HG03558 (cell line): ENCODE data around the gene RTEL1.

Experiments
- ATAC-seq: cut with Tn5 transposase; IDR thresholded peaks from one replicate; pipeline ENCODE4 v1.9.1; 2021; ENCODE audit warnings: moderate number of reproducible peaks; ENCODE audit not compliant: unreplicated experiment; ENCODE audit errors: extremely low read depth

Gene RTEL1

GRCh38 chr20:63685269-63686026 is 27.3 kb downstream of the RTEL1 start:
- ATAC-seq = no peak

DNA sequence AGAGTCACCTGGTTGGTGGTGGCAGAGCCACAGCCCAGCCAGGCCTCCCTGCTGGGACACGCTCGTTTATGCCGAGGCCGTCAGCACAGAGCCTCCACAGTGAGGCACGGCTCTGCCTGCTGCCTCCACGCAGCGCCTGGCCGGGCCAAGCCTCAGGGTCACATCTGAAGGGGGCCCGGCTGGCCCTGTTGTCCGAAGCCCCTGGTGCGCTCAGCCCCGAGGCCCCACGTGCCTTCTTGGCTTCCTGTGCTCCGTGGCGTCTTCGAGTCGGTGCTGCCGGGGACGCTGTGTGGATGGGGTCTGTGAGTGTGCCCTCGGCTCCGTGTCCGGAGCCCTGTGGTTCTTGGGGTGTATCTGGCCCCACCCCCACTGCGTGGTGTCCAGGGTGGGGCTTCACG is 28.0 kb downstream of the RTEL1 start:
- ATAC-seq = no peak

GRCh38 chr20:63686492-63687321 is 28.6 kb downstream of the RTEL1 start:
- no peak for ATAC-seq

DNA sequence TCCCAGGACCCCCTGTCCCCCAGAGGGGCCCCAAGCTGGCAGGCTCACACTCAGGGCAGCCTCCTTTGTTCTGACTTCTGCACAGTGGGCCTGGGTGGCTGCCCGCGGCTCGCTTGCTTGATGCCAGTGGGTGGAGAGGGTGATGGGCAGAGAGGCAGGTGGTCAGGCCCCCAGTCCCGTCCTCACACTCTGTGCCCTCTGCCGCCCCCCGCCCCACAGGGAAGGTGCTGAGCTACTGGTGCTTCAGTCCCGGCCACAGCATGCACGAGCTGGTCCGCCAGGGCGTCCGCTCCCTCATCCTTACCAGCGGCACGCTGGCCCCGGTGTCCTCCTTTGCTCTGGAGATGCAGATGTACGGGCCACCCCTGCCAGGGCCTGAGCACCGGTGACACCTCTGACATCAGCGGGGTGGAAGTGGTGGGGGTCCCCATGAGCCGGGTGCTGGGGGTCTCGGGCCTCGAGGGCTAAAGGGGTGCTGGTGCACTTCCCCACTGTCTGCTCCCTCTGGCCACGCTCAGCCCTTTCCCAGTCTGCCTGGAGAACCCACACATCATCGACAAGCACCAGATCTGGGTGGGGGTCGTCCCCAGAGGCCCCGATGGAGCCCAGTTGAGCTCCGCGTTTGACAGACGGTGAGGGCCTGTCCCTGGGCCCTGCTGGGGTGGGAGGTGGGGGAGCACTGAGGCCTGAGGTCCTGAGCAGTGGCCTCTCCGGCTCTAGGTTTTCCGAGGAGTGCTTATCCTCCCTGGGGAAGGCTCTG is 29.5 kb downstream of the RTEL1 start:
- no peak for ATAC-seq

DNA sequence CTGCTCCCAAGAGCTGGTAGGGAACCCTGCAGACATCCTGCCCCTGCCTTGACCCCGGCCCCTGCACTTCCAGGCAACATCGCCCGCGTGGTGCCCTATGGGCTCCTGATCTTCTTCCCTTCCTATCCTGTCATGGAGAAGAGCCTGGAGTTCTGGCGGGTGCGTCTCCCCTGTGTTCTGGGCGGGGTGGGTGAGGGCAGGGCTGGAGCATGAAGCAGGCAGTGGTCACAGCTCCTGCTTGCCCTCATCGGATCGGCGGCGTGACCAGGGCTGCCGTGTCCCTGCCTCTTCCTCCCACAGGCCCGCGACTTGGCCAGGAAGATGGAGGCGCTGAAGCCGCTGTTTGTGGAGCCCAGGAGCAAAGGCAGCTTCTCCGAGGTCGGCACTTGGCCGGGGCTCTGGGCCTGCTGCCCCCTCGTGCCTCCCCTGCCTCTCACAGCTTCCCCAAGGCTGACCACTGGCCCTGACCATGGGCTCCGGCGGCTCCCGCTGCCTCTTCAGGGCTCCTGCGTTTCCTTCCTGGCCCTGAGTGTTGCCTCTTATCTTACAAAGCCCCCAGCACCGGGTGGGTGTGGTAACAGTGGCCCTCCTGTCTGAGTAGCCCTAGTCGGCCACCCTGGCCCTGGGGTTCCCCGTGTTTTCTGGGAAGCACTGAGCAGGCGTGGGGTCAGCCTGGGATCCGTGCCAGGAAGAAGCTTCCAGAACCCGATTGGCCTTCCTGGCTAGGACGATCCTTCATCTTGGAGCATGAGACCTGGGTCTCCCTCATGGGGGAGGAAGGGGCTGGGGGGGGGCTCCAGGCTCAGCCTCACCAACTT is 30.3 kb downstream of the RTEL1 start:
- no peak for ATAC-seq

GRCh38 chr20:63689046-63690002 is 31.2 kb downstream of the RTEL1 start:
- no peak for ATAC-seq

DNA sequence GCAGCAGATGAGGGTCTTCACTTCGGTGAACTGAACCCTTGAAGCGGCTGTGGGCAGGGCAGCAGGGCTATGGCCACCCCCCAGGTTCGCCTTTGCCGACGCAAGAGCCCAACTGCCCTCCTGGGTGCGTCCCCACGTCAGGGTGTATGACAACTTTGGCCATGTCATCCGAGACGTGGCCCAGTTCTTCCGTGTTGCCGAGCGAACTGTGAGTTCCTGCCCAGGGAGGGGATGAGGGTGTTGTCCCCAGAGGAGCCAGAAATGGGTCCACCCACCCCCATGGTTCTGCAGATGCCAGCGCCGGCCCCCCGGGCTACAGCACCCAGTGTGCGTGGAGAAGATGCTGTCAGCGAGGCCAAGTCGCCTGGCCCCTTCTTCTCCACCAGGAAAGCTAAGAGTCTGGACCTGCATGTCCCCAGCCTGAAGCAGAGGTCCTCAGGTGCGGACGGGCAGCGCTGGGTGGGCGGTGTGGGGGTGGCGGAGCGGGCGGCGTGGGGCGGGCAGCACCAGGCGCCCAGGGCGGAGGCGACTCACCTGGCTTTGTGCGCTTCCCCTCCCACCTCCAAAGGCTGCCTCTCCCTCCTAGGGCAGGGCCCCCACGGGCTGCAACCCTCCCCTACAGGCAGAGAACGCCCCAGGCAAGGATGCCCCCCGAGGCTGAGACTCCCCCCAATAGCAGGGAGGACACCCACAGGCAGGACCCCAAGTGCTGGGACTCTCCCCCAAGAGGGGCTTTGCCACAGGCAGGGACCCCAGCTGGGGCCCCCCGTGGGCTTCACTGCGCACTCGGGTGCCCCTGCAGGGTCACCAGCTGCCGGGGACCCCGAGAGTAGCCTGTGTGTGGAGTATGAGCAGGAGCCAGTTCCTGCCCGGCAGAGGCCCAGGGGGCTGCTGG is 32.1 kb downstream of the RTEL1 start:
- ATAC-seq = no peak

DNA sequence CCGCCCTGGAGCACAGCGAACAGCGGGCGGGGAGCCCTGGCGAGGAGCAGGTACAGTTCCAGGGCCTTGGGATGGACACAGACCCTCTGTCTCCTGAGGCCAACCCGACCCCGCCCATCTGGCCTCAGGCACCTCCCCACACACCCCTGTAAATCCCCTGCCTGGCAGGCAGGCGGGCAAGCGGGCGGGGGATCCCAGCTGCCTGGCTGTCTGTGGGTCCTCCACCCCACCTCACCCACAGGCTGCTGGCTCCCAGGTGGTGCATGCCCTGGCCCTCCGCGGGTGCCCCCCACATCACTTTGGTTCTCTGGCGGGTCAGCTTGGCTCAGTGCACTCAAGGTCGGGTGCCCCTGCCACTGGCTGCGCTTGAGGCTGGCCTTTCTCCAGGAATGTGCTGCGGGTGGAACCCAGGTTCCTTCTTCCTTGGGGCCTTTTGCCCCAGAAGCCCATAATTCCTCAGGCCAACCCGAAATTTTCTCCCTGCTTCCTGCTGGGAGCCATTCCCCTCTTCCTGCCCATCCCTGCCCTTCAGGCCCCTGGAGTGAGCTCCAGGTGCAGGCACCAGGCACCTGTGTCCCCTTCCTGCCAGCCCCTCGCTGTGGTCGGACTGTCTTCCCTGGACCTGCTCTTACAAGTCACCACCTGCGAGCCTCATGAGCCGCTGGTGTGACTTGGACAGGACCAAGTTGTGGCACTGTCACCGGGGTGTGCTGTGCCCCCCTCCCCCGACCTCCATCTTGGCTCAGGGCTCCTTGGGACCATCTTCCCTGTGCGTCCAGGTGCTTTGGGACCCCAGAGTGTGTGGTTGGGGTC is 33.0 kb downstream of the RTEL1 start:
- ATAC-seq = no peak

DNA sequence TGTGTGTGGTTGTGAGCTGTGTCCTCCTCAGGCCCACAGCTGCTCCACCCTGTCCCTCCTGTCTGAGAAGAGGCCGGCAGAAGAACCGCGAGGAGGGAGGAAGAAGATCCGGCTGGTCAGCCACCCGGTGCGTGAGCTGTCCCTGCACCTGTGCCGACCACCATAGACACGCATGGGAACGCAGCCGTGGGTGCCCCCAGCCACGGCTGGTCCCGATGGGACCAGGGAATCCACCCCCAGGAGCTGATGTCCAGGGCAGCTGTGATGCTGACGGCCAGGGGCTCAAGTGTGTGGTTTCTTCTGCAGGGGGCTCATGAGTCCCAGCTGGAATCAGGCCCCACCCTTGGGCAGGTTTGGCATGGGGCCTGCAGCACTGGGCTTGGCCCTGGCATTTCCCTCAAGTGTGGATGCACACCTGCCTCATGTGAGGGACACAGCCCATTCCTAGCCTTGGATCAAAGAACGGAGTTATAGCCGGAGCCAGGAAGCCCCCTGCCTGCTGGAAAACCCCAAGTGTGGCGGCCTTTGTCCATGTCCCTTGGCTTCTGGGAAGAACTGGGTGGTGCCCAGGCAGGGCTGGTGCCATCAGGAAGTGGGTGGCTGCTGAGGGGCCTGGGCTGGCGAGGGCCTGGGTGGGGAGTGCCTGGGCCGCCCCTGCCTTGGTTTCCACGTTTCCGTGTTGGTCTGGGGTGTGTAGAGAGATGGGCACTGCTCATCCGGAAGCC is 33.8 kb downstream of the RTEL1 start:
- no peak for ATAC-seq

DNA sequence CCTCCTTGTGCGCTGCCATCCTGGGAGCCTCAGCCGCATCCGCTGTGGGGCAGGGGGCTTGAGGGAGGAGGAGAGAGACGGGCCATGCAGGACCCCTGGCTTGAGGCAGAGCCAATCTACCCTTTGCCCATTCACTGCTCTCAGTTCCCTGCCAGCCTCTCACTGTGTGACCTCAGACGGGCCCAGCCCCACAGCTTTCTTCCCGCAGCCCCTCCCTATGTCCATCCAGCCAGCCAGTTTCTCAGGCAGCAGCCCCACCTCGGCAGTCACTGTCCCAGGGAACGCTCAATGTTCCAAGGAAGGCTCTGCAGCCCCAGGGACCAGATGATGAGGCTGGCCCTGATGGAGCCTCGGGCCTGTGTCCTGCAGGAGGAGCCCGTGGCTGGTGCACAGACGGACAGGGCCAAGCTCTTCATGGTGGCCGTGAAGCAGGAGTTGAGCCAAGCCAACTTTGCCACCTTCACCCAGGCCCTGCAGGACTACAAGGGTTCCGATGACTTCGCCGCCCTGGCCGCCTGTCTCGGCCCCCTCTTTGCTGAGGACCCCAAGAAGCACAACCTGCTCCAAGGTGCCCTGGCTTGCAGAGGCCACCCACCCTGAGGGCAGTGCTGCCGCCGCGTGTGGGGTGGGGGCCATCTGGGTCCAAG is 34.4 kb downstream of the RTEL1 start:
- ATAC-seq = no peak

DNA sequence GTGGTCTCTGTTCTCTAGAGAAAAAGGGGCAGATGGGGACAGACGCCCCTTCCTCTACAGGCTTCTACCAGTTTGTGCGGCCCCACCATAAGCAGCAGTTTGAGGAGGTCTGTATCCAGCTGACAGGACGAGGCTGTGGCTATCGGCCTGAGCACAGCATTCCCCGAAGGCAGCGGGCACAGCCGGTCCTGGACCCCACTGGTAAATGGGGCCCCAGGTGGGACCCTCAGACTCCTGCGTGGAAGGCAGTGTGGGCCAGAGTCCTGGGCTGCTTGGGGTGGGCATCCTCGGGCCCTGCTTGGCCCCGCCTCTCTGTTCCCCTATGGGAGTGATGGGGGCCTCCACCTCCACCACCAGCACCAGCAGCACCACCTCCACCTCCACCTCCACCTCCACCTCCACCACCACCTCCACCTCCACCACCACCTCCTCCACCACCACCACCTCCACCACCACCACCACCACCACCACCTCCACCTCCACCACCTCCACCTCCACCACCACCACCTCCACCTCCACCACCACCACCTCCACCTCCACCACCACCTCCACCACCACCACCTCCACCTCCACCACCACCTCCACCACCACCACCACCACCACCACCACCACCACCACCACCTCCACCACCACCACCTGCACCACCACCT is 35.1 kb downstream of the RTEL1 start:
- no peak for ATAC-seq

GRCh38 chr20:63693733-63694583 is 35.8 kb downstream of the RTEL1 start:
- ATAC-seq = no peak

- ATAC-seq = no peak
These were observed 36.7 kb downstream of the RTEL1 start for GRCh38 chr20:63694584-63695423.
